K562 (cell line): ENCODE results near the gene PTK6. TPM values are rescaled to one million over a fixed set of nuclear protein-coding genes. Genes with fewer than 3 reads are reported as not detected.

Experiments
- ATAC-seq: fragments of 200-7000 bp; cut with Tn5 transposase; 3 replicates; pipeline ENCODE4 v1.9.1; 2020; ENCODE audit warnings: moderate library complexity
- BruUV-seq: library from RNA; stranded (reverse); fragments of 400-500 nt; replicated peaks from 2 replicates; lab custom pipeline; 2021; lab: Mats Ljungman, UMichigan
- CTCF ChIA-PET: fragments of 300-600 bp; formaldehyde crosslinking; extraction: SDS; loops from one replicate; lab custom pipeline; 2021; ENCODE audit warnings: low intra/inter-chr PET ratio; lab: Yijun Ruan, JAX
- POLR2A ChIA-PET: fragments of 300-600, 350-650 bp; sonication (Branson Sonifier 250); formaldehyde crosslinking; extraction: SDS; loops from one replicate; lab custom pipeline; 2021; ENCODE audit warnings: antibody characterized with exemption, inconsistent platforms; lab: Yijun Ruan, JAX
- DNase-seq, 4 experiments: peaks; one replicate each; pipeline versions ENCODE4 v3.0.0 to v3.0.0-alpha.2; 2011 to 2018; ENCODE audit warnings: low spot score in 3 of 4, mixed read lengths in 3 of 4; ENCODE audit errors: extremely low read depth in 1 of 4
- FAIRE-seq: peaks from 2 replicates; lab custom pipeline; 2011; peaks lifted over from hg19 to GRCh38; lab: Jason Lieb, UNC
- H2AFZ ChIP-seq: 2 replicates; pipeline ENCODE4 v1.6.0; 2011; ENCODE audit warnings: low read depth, low read length, control low read depth, inconsistent platforms
- H3K27ac ChIP-seq: fragments of 200-600 bp; 3 replicates; pipeline ENCODE4 v1.8.0; 2011; ENCODE audit warnings: low read depth, mild to moderate bottlenecking, control low read depth, inconsistent platforms, low read length, moderate library complexity, mixed read lengths; ENCODE audit errors: extremely low read depth
- H3K27me3 ChIP-seq, 2 experiments: fragments of 300-600 bp in 1 of 2; 2 replicates in 1 of 2; 3 replicates in 1 of 2; pipeline versions ENCODE4 v1.6.0 to v1.8.0; 2011; ENCODE audit warnings: inconsistent platforms in 2 of 2, low read length in 2 of 2, mild to moderate bottlenecking in 1 of 2, mixed read lengths in 1 of 2, moderate library complexity in 1 of 2; ENCODE audit not compliant: control insufficient read depth in 2 of 2, insufficient read depth in 2 of 2
- H3K36me3 ChIP-seq: fragments of 300-600 bp; 3 replicates; pipeline ENCODE4 v1.8.0; 2011; ENCODE audit warnings: mild to moderate bottlenecking, low read length, inconsistent platforms; ENCODE audit not compliant: control insufficient read depth, insufficient read depth
- H3K4me1 ChIP-seq, 2 experiments: fragments of 200-600 bp in 1 of 2; replicated peaks in 1 of 2; 2 replicates in 1 of 2; 3 replicates in 1 of 2; pipeline versions ENCODE4 v1.5.1 to v1.8.0; 2011; ENCODE audit warnings: inconsistent platforms in 2 of 2, low read length in 2 of 2, mild to moderate bottlenecking in 1 of 2, mixed read lengths in 1 of 2, moderate library complexity in 1 of 2; ENCODE audit not compliant: control insufficient read depth in 2 of 2, insufficient read depth in 2 of 2
- H3K4me2 ChIP-seq: 2 replicates; pipeline ENCODE4 v1.6.1; 2011; ENCODE audit warnings: low read length, control low read depth, inconsistent platforms, mixed read lengths; ENCODE audit not compliant: insufficient read depth
- H3K4me3 ChIP-seq: fragments of 200-600 bp; sonication (generic), shearing (Covaris generic); 2 replicates; pipeline ENCODE4 v1.5.1; 2016; ENCODE audit warnings: control low read depth, inconsistent platforms
- H3K79me2 ChIP-seq: fragments of 200-600 bp; 3 replicates; pipeline ENCODE4 v1.8.0; 2011; ENCODE audit warnings: low read length, inconsistent platforms; ENCODE audit not compliant: control insufficient read depth, insufficient read depth
- H3K9ac ChIP-seq, 2 experiments: 2 replicates each; pipeline versions ENCODE4 v1.6.0 to v1.6.1; 2011; ENCODE audit warnings: low read depth in 2 of 2, low read length in 2 of 2, control low read depth in 1 of 2, inconsistent platforms in 1 of 2, mild to moderate bottlenecking in 1 of 2, mixed read lengths in 1 of 2; ENCODE audit not compliant: insufficient read depth in 1 of 2
- H3K9me1 ChIP-seq: one replicate; pipeline ENCODE4 v1.6.0; 2011; ENCODE audit warnings: inconsistent platforms, mild to moderate bottlenecking, low read length, moderate library complexity; ENCODE audit not compliant: control insufficient read depth, insufficient read depth
- H3K9me3 ChIP-seq: replicated peaks from 2 replicates; pipeline ENCODE4 v1.5.1; 2011; ENCODE audit warnings: low read depth, low read length, inconsistent platforms; ENCODE audit not compliant: control insufficient read depth, insufficient read depth
- H4K20me1 ChIP-seq: replicated peaks from 2 replicates; pipeline ENCODE4 v1.6.1; 2011; ENCODE audit warnings: low read length, inconsistent platforms, mixed read lengths; ENCODE audit not compliant: control insufficient read depth, insufficient read depth
- ATF4 ChIP-seq: fragments of 450-650 bp; formaldehyde crosslinking; IDR thresholded peaks from 2 replicates; pipeline ENCODE4 v1.4.0; 2022; ENCODE audit warnings: mild to moderate bottlenecking, moderate library complexity
- BACH1 ChIP-seq: fragments of 200-800 bp; sonication (Bioruptor generic); IDR thresholded peaks from 2 replicates; pipeline ENCODE4 v1.6.1; 2016; ENCODE audit warnings: missing genetic modification characterization, missing compliant biosample characterization
- BHLHE40 ChIP-seq: IDR thresholded peaks from 2 replicates; pipeline ENCODE4 v1.6.1; 2011; ENCODE audit warnings: low read length, improper control_type of control experiment
- CREB5 ChIP-seq: fragments of 250-450 bp; sonication (Bioruptor Pico); IDR thresholded peaks from 2 replicates; pipeline ENCODE4 v1.5.0; 2020; ENCODE audit warnings: mild to moderate bottlenecking
- ELF4 ChIP-seq: fragments of 450-650 bp; formaldehyde crosslinking; IDR thresholded peaks from 2 replicates; pipeline ENCODE4 v1.4.0; 2022; ENCODE audit warnings: missing genetic modification characterization
- FOS ChIP-seq: IDR thresholded peaks from 3 replicates; pipeline ENCODE4 v1.6.1; 2011; ENCODE audit not compliant: insufficient read length; ENCODE audit errors: extremely low read depth
- FOXJ3 ChIP-seq: sonication (generic); formaldehyde crosslinking; IDR thresholded peaks from 2 replicates; pipeline ENCODE4 v1.4.0; 2020; ENCODE audit warnings: mild to moderate bottlenecking, missing genetic modification reagents
- HNRNPK ChIP-seq: fragments of 200-400 bp; formaldehyde crosslinking; IDR thresholded peaks from one replicate; pipeline ENCODE4 v1.6.1; 2018; ENCODE audit warnings: mild to moderate bottlenecking, low read depth, low read length; ENCODE audit not compliant: poor library complexity, severe bottlenecking
- MAFF ChIP-seq: IDR thresholded peaks from 2 replicates; pipeline ENCODE4 v1.6.1; 2012; ENCODE audit warnings: low read length, improper control_type of control experiment
- PURB ChIP-seq: sonication (generic); formaldehyde crosslinking; IDR thresholded peaks from 2 replicates; pipeline ENCODE4 v1.9.0; 2021; ENCODE audit warnings: low read depth, mild to moderate bottlenecking, missing genetic modification reagents
- RFX5 ChIP-seq: IDR thresholded peaks from 2 replicates; pipeline ENCODE4 v1.6.1; 2011; ENCODE audit warnings: low read depth, mild to moderate bottlenecking, improper control_type of control experiment, low read length
- SFPQ ChIP-seq: fragments of 200-400 bp; formaldehyde crosslinking; IDR thresholded peaks from 2 replicates; pipeline ENCODE4 v1.6.1; 2017; ENCODE audit warnings: mild to moderate bottlenecking, low read depth, low read length, moderate library complexity
- ZC3H8 ChIP-seq: fragments of 450-650 bp; IDR thresholded peaks from 2 replicates; pipeline ENCODE4 v1.6.1; 2017
- ZFP1 ChIP-seq: fragments of 450-650 bp; formaldehyde crosslinking; IDR thresholded peaks from 2 replicates; pipeline ENCODE4 v1.4.0; 2020; ENCODE audit warnings: mild to moderate bottlenecking, mixed read lengths
- ZNF124 ChIP-seq: sonication (generic); formaldehyde crosslinking; IDR thresholded peaks from 2 replicates; pipeline ENCODE4 v1.8.1; 2022; ENCODE audit warnings: missing genetic modification reagents
- ZNF232 ChIP-seq: sonication (generic); formaldehyde crosslinking; IDR thresholded peaks from 2 replicates; pipeline ENCODE4 v1.8.0; 2022; ENCODE audit warnings: mild to moderate bottlenecking, missing genetic modification reagents
- ZNF354B ChIP-seq: fragments of 250-450 bp; sonication (Bioruptor Pico); IDR thresholded peaks from 2 replicates; pipeline ENCODE4 v1.4.0; 2020
- ZNF695 ChIP-seq: fragments of 450-650 bp; formaldehyde crosslinking; IDR thresholded peaks from 2 replicates; pipeline ENCODE4 v1.4.0; 2020; ENCODE audit warnings: mild to moderate bottlenecking, moderate library complexity
- ZNF696 ChIP-seq: fragments of 250-450 bp; sonication (Bioruptor Pico); conservative IDR thresholded peaks from 2 replicates; pipeline ENCODE4 v1.4.0; 2020; ENCODE audit warnings: mild to moderate bottlenecking, moderate library complexity
- WGBS: fragments of 100-300 bp; shearing (Covaris generic); methylation state at CpG from one replicate; pipeline ENCODE4 v1.1.6; 2016; ENCODE audit warnings: low coverage, mixed read lengths; ENCODE audit not compliant: insufficient coverage; ENCODE audit errors: missing lambda C conversion rate; 5-methylcytosine and 5-hydroxymethylcytosine counted together
- in situ Hi-C: fragments of 300-500 bp; cut with MboI; formaldehyde crosslinking; loops from 4 replicates; pipeline ENCODE4 v1.15.0; 2018; ENCODE audit warnings: inconsistent platforms, mixed read lengths
- intact Hi-C: fragments of 100-400 bp; cut with micrococcal nuclease; formaldehyde crosslinking; loops from 2 replicates; pipeline ENCODE4 v1.14.2; 2022
- polyA plus RNA-seq, 8 experiments: library from polyadenylated mRNA; depleted of rRNA in 4 of 8; stranded (reverse) in 5 of 8; unstranded in 3 of 8; fragments of >200 nt; fragmentation: Nextera tagmentation in 2 of 8; fragmentation: Illumina TruSeq in 1 of 8; extraction: Ambion mirVana in 2 of 8; extraction: Trizol in 1 of 8; gene quantifications; 2 replicates each; pipeline versions ENCODE4 v1.2.1 to v1.2.3, GENCODE V29; 2011 to 2014; ENCODE audit warnings: inconsistent platforms in 1 of 8, missing spikeins in 1 of 8
- total RNA-seq, 7 experiments: library from RNA; depleted of rRNA in 6 of 7; stranded (reverse); fragments of >200 nt in 6 of 7; fragmentation: Illumina TruSeq in 2 of 7; extraction: Trizol in 2 of 7; gene quantifications; 2 replicates each; pipeline versions ENCODE4 v1.2.1 to v1.2.3, GENCODE V29; 2011 to 2021; ENCODE audit warnings: low replicate concordance in 1 of 7

PTK6 gene
- total and polyA plus RNA-seq, 9 of the 15 experiments (the other 6 are each of a cell fraction or from before 2014, with no cell fraction given): 0.07 TPM; not detected in 8

- no peak for DNase-seq
- H3K4me3 ChIP-seq: no peak overlapping the region
- no peak overlapping the region for H3K4me2 ChIP-seq
- H4K20me1 ChIP-seq: no peaks in the 10 kb centered on the region
- no peak overlapping the region; a peak in 1 of 4 replicates for H3K9ac ChIP-seq
- no peak overlapping the region for H3K27ac ChIP-seq
- no peaks in the 10 kb centered on the region for H3K79me2 ChIP-seq
- no peaks in the 10 kb centered on the region for H3K9me1 ChIP-seq
- BruUV-seq: no TSS peak
- ATAC-seq: no peak
- H3K36me3 ChIP-seq: no peaks in the 10 kb centered on the region
- POLR2A ChIA-PET: interaction anchor here (0.5 to 2.5 kb wide), 4 partner anchors 9 to 241 kb away, joined by 3 to 7 read pairs (median 4); partner anchors contain the start of gene PPDPF
- no peak for FAIRE-seq
- in situ Hi-C loops (no loop called here), intact Hi-C loops (no loop called here)
- H3K9me3 ChIP-seq: peaks cover 6% of the 10 kb centered on the region
- no peak overlapping the region for H2AFZ ChIP-seq
- H3K4me1 ChIP-seq: peaks cover 0 to 64% of the 10 kb centered on the region in 2 experiments; a peak in 3 of 5 replicates
- peaks cover 9 to 21% of the 10 kb centered on the region in 2 experiments; a peak in 3 of 5 replicates for H3K27me3 ChIP-seq
- 35% methylated on average over 12 of the region's 15 CpGs for WGBS
- CTCF ChIA-PET: no interaction called here
- TF ChIP-seq MAFF (no peak), ZNF232 (no peak), PURB (CRISPR knock-in tag) (no peak), ZNF124 (CRISPR knock-in tag) (no peak), ZFP1 (CRISPR knock-in tag) (no peak), ZNF695 (CRISPR knock-in tag) (no peak), ELF4 (CRISPR knock-in tag) (no peak), ATF4 (CRISPR knock-in tag) (no peak), RFX5 (no peak), FOS (no peak), SFPQ (no peak), HNRNPK (no peak), ZNF354B (CRISPR knock-in tag) (no peak), BHLHE40 (no peak), FOXJ3 (no peak), ZC3H8 (no peak), CREB5 (CRISPR knock-in tag) (no peak), BACH1 (tag) (no peak), ZNF696 (CRISPR knock-in tag) (no peak)
Observed at GRCh38 chr20:63502671-63503172, 34.5 kb downstream of the PTK6 start.
